ENCODE results near the gene PDZK1IP1.

Gene PDZK1IP1

GRCh38 chr1:47137925-47138615 lies 51.8 kb downstream of the PDZK1IP1 start:
- Histone ChIP-seq H4K20me1 (ENCODE audit: insufficient read depth, low read length, poor library complexity, severe bottlenecking) (no peaks in the 10 kb centered on the region), H3K36me3 (ENCODE audit: insufficient read depth, low read length) (no peaks in the 10 kb centered on the region), H3K4me3 (ENCODE audit: low read length, poor library complexity, severe bottlenecking) (no peak overlapping the region), H3K27me3 (ENCODE audit: insufficient read depth, low read length, poor library complexity, severe bottlenecking) (no peaks in the 10 kb centered on the region), H3K9me2 (replicated peaks; ENCODE audit: low read depth, low read length) (no peaks in the 10 kb centered on the region), H3K79me2 (ENCODE audit: insufficient read depth, low read length) (no peaks in the 10 kb centered on the region), H3F3A (ENCODE audit: low read depth) (no peaks in the 10 kb centered on the region), H3K4me1 (ENCODE audit: insufficient read depth, low read length, poor library complexity, severe bottlenecking) (no peaks in the 10 kb centered on the region), H3K9me3 (ENCODE audit: insufficient read depth, low read depth, low read length) (no peaks in the 10 kb centered on the region), H2AFZ (ENCODE audit: low read length) (no peak overlapping the region), H3K9ac (ENCODE audit: low read depth, low read length, poor library complexity, severe bottlenecking) (no peak overlapping the region), H3K4me2 (ENCODE audit: low read depth, low read length, poor library complexity, severe bottlenecking) (no peak overlapping the region)
- TF ChIP-seq CTCF (conservative IDR thresholded peaks at IDR 0.05; ENCODE audit: low read length) (no peak), EZH2phosphoT487 (IDR thresholded peaks at IDR 0.05; ENCODE audit: borderline replicate concordance) (no peak)

- H3K9me2 ChIP-seq (replicated peaks; ENCODE audit: low read depth, low read length): no peaks in the 10 kb centered on the region
Observed at GRCh38 chr1:47137198-47137597, 52.6 kb downstream of the PDZK1IP1 start, which contains the start of gene CYP4A22. Gene CYP4A22, plus strand, starts transcription at chr1:47137441. Its CDS starts 45 bp downstream, at chr1:47137486.

More at GRCh38 chr1:47137198-47137597, 52.6 kb downstream of the PDZK1IP1 start, which contains the start of gene CYP4A22:
- Histone ChIP-seq H3K79me2 (ENCODE audit: insufficient read depth, low read length) (no peaks in the 10 kb centered on the region), H2AFZ (ENCODE audit: low read length) (no peak within 1 kb of the TSS), H4K20me1 (ENCODE audit: insufficient read depth, low read length, poor library complexity, severe bottlenecking) (no peaks in the 10 kb centered on the region), H3K4me3 (ENCODE audit: low read length, poor library complexity, severe bottlenecking) (no peak within 1 kb of the TSS), H3K4me2 (ENCODE audit: low read depth, low read length, poor library complexity, severe bottlenecking) (no peak within 1 kb of the TSS), H3F3A (ENCODE audit: low read depth) (no peaks in the 10 kb centered on the region), H3K9ac (ENCODE audit: low read depth, low read length, poor library complexity, severe bottlenecking) (no peak within 1 kb of the TSS), H3K27me3 (ENCODE audit: insufficient read depth, low read length, poor library complexity, severe bottlenecking) (no peaks in the 10 kb centered on the region), H3K9me3 (ENCODE audit: insufficient read depth, low read depth, low read length) (no peaks in the 10 kb centered on the region), H3K4me1 (ENCODE audit: insufficient read depth, low read length, poor library complexity, severe bottlenecking) (no peaks in the 10 kb centered on the region), H3K36me3 (ENCODE audit: insufficient read depth, low read length) (no peaks in the 10 kb centered on the region)
- TF ChIP-seq CTCF (conservative IDR thresholded peaks at IDR 0.05; ENCODE audit: low read length) (no peak), EZH2phosphoT487 (IDR thresholded peaks at IDR 0.05; ENCODE audit: borderline replicate concordance) (no peak)
